RWPE1 (cell line): ENCODE data around the gene ZC3H18.

Experiments
- CTCF ChIA-PET: fragments of 350-600 bp; sonication (Branson Sonifier 250); formaldehyde crosslinking; extraction: SDS; loops from one replicate; lab custom pipeline; 2021; lab: Yijun Ruan, JAX
- POLR2A ChIA-PET: fragments of 400-600 bp; formaldehyde crosslinking; extraction: SDS; loops from one replicate; lab custom pipeline; 2020; ENCODE audit warnings: antibody characterized with exemption; ENCODE audit not compliant: low non-redundant PET; lab: Yijun Ruan, JAX
- DNase-seq: peaks from one replicate; pipeline ENCODE4 v3.0.0; 2012; ENCODE audit warnings: low spot score
- H3K27ac ChIP-seq: fragments of 450-650 bp; 2 replicates; pipeline ENCODE4 v1.5.1; 2017
- CTCF ChIP-seq: fragments of 450-650 bp; conservative IDR thresholded peaks from 2 replicates; pipeline ENCODE4 v1.5.1; 2017; ENCODE audit warnings: low read depth, mild to moderate bottlenecking

The ZC3H18 gene

GRCh38 chr16:88669980-88670379, 99.8 kb downstream of the ZC3H18 start:
- no peak for TF ChIP-seq CTCF
- no peak overlapping the region for H3K27ac ChIP-seq
- POLR2A ChIA-PET = no interaction called here
- no peak for DNase-seq
- CTCF ChIA-PET = no interaction called here

GRCh38 chr16:88671806-88672205, 101.6 kb downstream of the ZC3H18 start:
- CTCF ChIA-PET = interaction anchor here (0.8 kb wide), 1 partner anchor 9 kb away, joined by 4 read pairs; no protein-coding TSS in a partner anchor
- no peak overlapping the region for H3K27ac ChIP-seq
- no peak for DNase-seq
- POLR2A ChIA-PET = no interaction called here
- TF ChIP-seq CTCF = no peak

- CTCF ChIA-PET = interaction anchor here (0.5 to 0.6 kb wide), 2 partner anchors 244 to 420 kb away, joined by 3 to 4 read pairs; no protein-coding TSS in a partner anchor
- TF ChIP-seq CTCF = no peak
- no peak for DNase-seq
- POLR2A ChIA-PET = interaction anchor here (1.1 kb wide), 1 partner anchor 13 kb away, joined by 3 read pairs; no protein-coding TSS in a partner anchor
- no peak overlapping the region for H3K27ac ChIP-seq
These were observed 102.6 kb downstream of the ZC3H18 start for GRCh38 chr16:88672776-88673175.

DNA sequence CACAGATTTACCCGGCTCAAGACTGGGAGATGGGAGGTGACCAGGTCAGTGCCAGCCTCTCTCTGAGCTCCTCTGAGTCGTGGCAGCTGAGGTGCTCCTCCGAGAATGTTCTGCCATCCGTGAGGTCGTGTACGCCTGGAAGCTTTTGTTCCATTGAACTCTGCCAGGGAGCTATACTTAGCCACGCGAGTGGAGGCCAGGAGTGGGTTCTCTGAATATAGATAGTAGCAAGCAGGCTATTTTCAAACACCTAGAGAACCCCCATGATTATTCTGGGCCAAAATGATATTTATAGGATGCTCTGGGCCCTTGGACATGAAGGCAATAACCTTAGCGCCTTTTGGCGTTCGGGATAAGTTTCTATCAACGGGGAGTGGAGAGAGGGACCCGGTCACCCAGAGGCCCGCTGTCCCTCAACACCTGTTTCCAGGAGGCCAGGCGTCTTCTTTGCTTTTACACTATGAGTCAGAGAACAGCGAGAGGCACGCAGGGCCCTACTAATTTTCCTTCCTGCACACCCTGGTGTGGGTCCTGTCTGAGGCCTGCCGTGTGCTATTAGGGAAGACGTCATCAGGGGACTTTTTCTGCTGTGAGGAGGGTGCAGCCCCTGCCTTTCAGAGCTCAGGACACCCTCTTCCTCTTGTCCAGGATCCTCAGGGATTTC, 103.6 kb downstream of the ZC3H18 start:
- no peak for TF ChIP-seq CTCF
- H3K27ac ChIP-seq = no peak overlapping the region
- ChIA-PET CTCF (interaction anchor here (1.0 to 1.2 kb wide), 2 partner anchors 11 to 13 kb away, joined by 3 to 5 read pairs; no protein-coding TSS in a partner anchor), POLR2A (interaction anchor here (0.5 kb wide), 1 partner anchor 294 kb away, joined by 3 read pairs; no protein-coding TSS in a partner anchor)
- no peak for DNase-seq

DNA sequence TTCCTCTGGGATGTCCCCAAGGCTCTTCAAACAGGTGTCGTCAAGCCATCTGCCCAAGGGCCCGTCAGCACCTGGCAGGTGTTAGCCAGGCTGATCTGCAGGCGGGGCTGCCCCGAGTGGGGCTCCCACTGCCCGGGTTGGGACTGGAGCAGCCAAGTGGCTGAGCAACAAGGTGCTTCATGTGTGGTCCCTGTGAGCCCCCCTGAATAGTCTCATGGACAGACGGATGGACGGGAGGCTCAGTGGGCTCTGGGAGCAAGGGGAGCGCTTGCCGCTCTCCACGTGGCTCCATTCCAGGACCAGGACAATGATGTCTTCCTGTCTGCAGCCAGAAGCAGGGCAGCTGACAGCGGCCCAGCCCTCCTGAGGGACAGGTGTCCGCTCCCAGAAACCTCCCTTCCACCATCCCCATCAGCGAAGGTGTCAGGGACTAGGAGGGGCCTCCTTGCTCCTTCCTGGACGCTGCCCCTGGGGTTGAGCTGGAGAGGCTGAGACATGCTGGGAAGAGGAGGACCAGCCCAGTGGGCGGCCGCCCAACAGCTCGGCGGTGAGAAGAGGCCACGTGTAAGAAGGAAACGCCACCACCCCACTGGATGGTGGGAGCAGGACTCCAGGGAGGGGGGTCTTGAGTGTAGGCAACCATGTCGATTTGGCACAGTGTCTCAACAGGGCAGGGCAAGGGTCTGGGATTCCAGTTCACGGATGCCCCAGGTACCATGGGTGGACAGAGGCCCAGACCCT, 106.5 kb downstream of the ZC3H18 start:
- TF ChIP-seq CTCF = no peak
- CTCF ChIA-PET = interaction anchor here (0.5 kb wide), 1 partner anchor 25 kb away, joined by 4 read pairs; no protein-coding TSS in a partner anchor

GRCh38 chr16:88677721-88678120, 107.5 kb downstream of the ZC3H18 start:
- H3K27ac ChIP-seq = no peak overlapping the region
- ChIA-PET POLR2A (no interaction called here), CTCF (no interaction called here)
- no peak for TF ChIP-seq CTCF
- no peak for DNase-seq

More for the DNA sequence above, 106.5 kb downstream of the ZC3H18 start:
- no peak overlapping the region for H3K27ac ChIP-seq
- POLR2A ChIA-PET = no interaction called here
- no peak for DNase-seq
